ENCODE data around the gene ADGRD2.

- no peak for TF ChIP-seq CTCF (IDR thresholded peaks at IDR 0.05)
- TF ChIP-seq POLR2A (IDR thresholded peaks at IDR 0.05): no peak
Measured at GRCh38 chr9:124471761-124472160, 21.5 kb downstream of the ADGRD2 start.
